Measurements from ENCODE around the gene SLC6A12. TPM values are rescaled to one million over a fixed set of nuclear protein-coding genes. Genes with fewer than 3 reads are reported as not detected.

SLC6A12 gene
- total and polyA plus RNA-seq, 10 donors: 0.35 to 3.1 (median 1.8) TPM

- intact Hi-C loops (cut with DNase I; ENCODE audit: low total_unique reads): no loop called here
- no peaks in the 10 kb centered on the region for H3K9me3 ChIP-seq
- peak; percentile 69 for DNase-seq
- peak overlapping the region in 3 of 8 donors; percentile 60 to 76 (median 76) for H3K27ac ChIP-seq
- no peaks in the 10 kb centered on the region for H3K36me3 ChIP-seq
- TF ChIP-seq POLR2AphosphoS5 (IDR thresholded peaks at IDR 0.05): no peak
- TF ChIP-seq CTCF (IDR thresholded peaks at IDR 0.05 in 8 of 11, conservative IDR thresholded peaks at IDR 0.05 in 3 of 11): no peak
- no peak for TF ChIP-seq POLR2A (IDR thresholded peaks at IDR 0.05)
- 77 to 86% (median 83%) methylated on average over 16 of the region's 16 CpGs for WGBS, 5 donors
- H3K4me3 ChIP-seq: no peak overlapping the region
- H3K4me1 ChIP-seq: peaks cover 0 to 39% (median 10%) of the 10 kb centered on the region in 6 donors
- peaks cover 0 to 77% (median 16%) of the 10 kb centered on the region in 7 donors for H3K27me3 ChIP-seq (replicated peaks in 1 of 7)
These were observed 2.1 kb downstream of the SLC6A12 start for GRCh38 chr12:211639-212414.

- TF ChIP-seq POLR2A (IDR thresholded peaks at IDR 0.05) (no peak), CTCF (IDR thresholded peaks at IDR 0.05 in 8 of 11, conservative IDR thresholded peaks at IDR 0.05 in 3 of 11) (no peak), POLR2AphosphoS5 (IDR thresholded peaks at IDR 0.05) (no peak)
- H3K27me3 ChIP-seq (replicated peaks in 1 of 7): peaks cover 0 to 84% (median 20%) of the 10 kb centered on the region in 7 donors
These were observed 2.9 kb downstream of the SLC6A12 start for GRCh38 chr12:211142-211465.

GRCh38 chr12:210277-211141 is 3.4 kb downstream of the SLC6A12 start:
- WGBS, 5 donors: 66 to 82% (median 76%) methylated on average over 16 of the region's 16 CpGs
- Histone ChIP-seq H3K36me3 (no peaks in the 10 kb centered on the region), H3K27ac (no peak overlapping the region), H3K9me3 (no peaks in the 10 kb centered on the region), H3K4me1 (peaks cover 0 to 39% (median 10%) of the 10 kb centered on the region in 6 donors), H3K27me3 (replicated peaks in 1 of 7) (peaks cover 0 to 82% (median 25%) of the 10 kb centered on the region in 7 donors), H3K4me3 (no peak overlapping the region)
- intact Hi-C loops (cut with DNase I; ENCODE audit: low total_unique reads): no loop called here
- TF ChIP-seq POLR2AphosphoS5 (IDR thresholded peaks at IDR 0.05): no peak
- no peak for TF ChIP-seq POLR2A (IDR thresholded peaks at IDR 0.05)
- no peak for TF ChIP-seq CTCF (IDR thresholded peaks at IDR 0.05 in 8 of 11, conservative IDR thresholded peaks at IDR 0.05 in 3 of 11)
- no peak for DNase-seq

More at GRCh38 chr12:211142-211465, 2.9 kb downstream of the SLC6A12 start:
- no peak overlapping the region for H3K4me3 ChIP-seq
- H3K9me3 ChIP-seq: no peaks in the 10 kb centered on the region
- DNase-seq: peak; percentile 4
- no peaks in the 10 kb centered on the region for H3K36me3 ChIP-seq
- peaks cover 0 to 39% (median 10%) of the 10 kb centered on the region in 6 donors for H3K4me1 ChIP-seq
- intact Hi-C loops (cut with DNase I; ENCODE audit: low total_unique reads): no loop called here
- no peak overlapping the region for H3K27ac ChIP-seq
- WGBS, 5 donors: 75 to 94% (median 85%) methylated on average over 3 of the region's 3 CpGs

- DNase-seq: no peak
- 87 to 95% (median 90%) methylated on average over 12 of the region's 12 CpGs for WGBS, 5 donors
- Histone ChIP-seq H3K9me3 (no peaks in the 10 kb centered on the region), H3K27me3 (replicated peaks in 1 of 7) (peaks cover 0 to 82% (median 25%) of the 10 kb centered on the region in 7 donors), H3K27ac (no peak overlapping the region), H3K36me3 (no peaks in the 10 kb centered on the region), H3K4me3 (no peak overlapping the region), H3K4me1 (peaks cover 0 to 35% (median 10%) of the 10 kb centered on the region in 6 donors)
- intact Hi-C loops (cut with DNase I; ENCODE audit: low total_unique reads): no loop called here
- no peak for TF ChIP-seq POLR2AphosphoS5 (IDR thresholded peaks at IDR 0.05)
- no peak for TF ChIP-seq POLR2A (IDR thresholded peaks at IDR 0.05)
- no peak for TF ChIP-seq CTCF (IDR thresholded peaks at IDR 0.05 in 8 of 11, conservative IDR thresholded peaks at IDR 0.05 in 3 of 11)
These were observed 4.1 kb downstream of the SLC6A12 start for GRCh38 chr12:209851-210250.

All from spleen (tissue), 11 donors.